Keratinocyte (primary cell): ENCODE results near the gene TADA2B. TPM values are rescaled to one million over a fixed set of nuclear protein-coding genes. Genes with fewer than 3 reads are reported as not detected.

Experiments used
- DNase-seq: peaks from one replicate; pipeline ENCODE4 v3.0.0-alpha.2; 2011; ENCODE audit warnings: low read depth, missing footprints, low spot score
- FAIRE-seq: peaks from 2 replicates; lab custom pipeline; 2011; peaks lifted over from hg19 to GRCh38; lab: Jason Lieb, UNC
- H2AFZ ChIP-seq: 2 replicates; pipeline ENCODE4 v1.6.0; 2012; ENCODE audit warnings: low read length, control low read depth, inconsistent platforms; ENCODE audit not compliant: control insufficient read depth
- H3K27ac ChIP-seq: 2 replicates; pipeline ENCODE4 v1.5.1; 2011; ENCODE audit warnings: low read length; ENCODE audit not compliant: control insufficient read depth, insufficient read depth
- H3K27me3 ChIP-seq: 3 replicates; pipeline ENCODE4 v1.6.0; 2011; ENCODE audit warnings: low read length; ENCODE audit not compliant: control insufficient read depth, insufficient read depth; ENCODE audit errors: extremely low read depth
- H3K36me3 ChIP-seq, 2 experiments: 2 replicates in 1 of 2; 3 replicates in 1 of 2; pipeline ENCODE4 v1.5.1; 2011; ENCODE audit warnings: low read length in 2 of 2, mild to moderate bottlenecking in 1 of 2; ENCODE audit not compliant: control insufficient read depth in 2 of 2, insufficient read depth in 2 of 2; ENCODE audit errors: extremely low read depth in 1 of 2
- H3K4me1 ChIP-seq: 3 replicates; pipeline ENCODE4 v1.5.1; 2011; ENCODE audit warnings: low read length; ENCODE audit not compliant: control insufficient read depth, insufficient read depth; ENCODE audit errors: extremely low read depth
- H3K4me2 ChIP-seq: 3 replicates; pipeline ENCODE4 v1.6.0; 2011; ENCODE audit warnings: low read depth, low read length; ENCODE audit not compliant: control insufficient read depth, insufficient read depth; ENCODE audit errors: extremely low read depth
- H3K4me3 ChIP-seq, 3 experiments: fragments of 200-600 bp in 1 of 3; sonication (generic) in 1 of 3; 2 replicates in 2 of 3; 3 replicates in 1 of 3; pipeline ENCODE4 v1.5.1; 2011 to 2016; ENCODE audit warnings: low read length in 3 of 3, mild to moderate bottlenecking in 3 of 3, control low read depth in 2 of 3, inconsistent platforms in 1 of 3, low read depth in 1 of 3, mixed read lengths in 1 of 3, mixed run types in 1 of 3, moderate library complexity in 1 of 3; ENCODE audit not compliant: control insufficient read depth in 2 of 3, insufficient read depth in 2 of 3; ENCODE audit errors: extremely low read depth in 1 of 3
- H3K79me2 ChIP-seq: 2 replicates; pipeline ENCODE4 v1.6.0; 2012; ENCODE audit warnings: low read length; ENCODE audit not compliant: control insufficient read depth, insufficient read depth
- H3K9ac ChIP-seq: 3 replicates; pipeline ENCODE4 v1.6.0; 2011; ENCODE audit warnings: low read length; ENCODE audit not compliant: control insufficient read depth, insufficient read depth; ENCODE audit errors: extremely low read depth
- H3K9me1 ChIP-seq: 3 replicates; pipeline ENCODE4 v1.6.0; 2011; ENCODE audit warnings: low read length; ENCODE audit not compliant: control insufficient read depth, insufficient read depth; ENCODE audit errors: extremely low read depth
- H3K9me3 ChIP-seq: 2 replicates; pipeline ENCODE4 v1.5.1; 2012; ENCODE audit warnings: low read depth, low read length; ENCODE audit not compliant: control insufficient read depth
- H4K20me1 ChIP-seq: 3 replicates; pipeline ENCODE4 v1.6.0; 2011; ENCODE audit warnings: low read length; ENCODE audit not compliant: control insufficient read depth, insufficient read depth; ENCODE audit errors: extremely low read depth
- EZH2 ChIP-seq: IDR thresholded peaks from one replicate; pipeline ENCODE4 v1.6.1; 2012; ENCODE audit warnings: inconsistent platforms, mild to moderate bottlenecking, low read length, moderate library complexity
- dilution Hi-C: fragments of 300-500 bp; cut with MboI; formaldehyde crosslinking; loops from one replicate; pipeline ENCODE4 v1.7.0; 2020; ENCODE audit warnings: low sequenced_read_pairs; ENCODE audit not compliant: extremely low pct_ligation_motif_present
- polyA plus RNA-seq, 5 experiments: library from polyadenylated mRNA; depleted of rRNA in 3 of 5; stranded (reverse) in 3 of 5; stranded (forward) in 1 of 5; unstranded in 1 of 5; fragments of >200 nt; gene quantifications; 1 replicate in 1 of 5; 2 replicates in 3 of 5; 3 replicates in 1 of 5; pipeline versions ENCODE4 v1.2.1 to v1.2.3, GENCODE V29; 2011 to 2012; ENCODE audit warnings: missing spikeins in 2 of 5, low read depth in 1 of 5, low replicate concordance in 1 of 5
- TF ChIP-seq, protein P1 (sequence below), 3 experiments: IDR thresholded peaks in 1 of 3; conservative IDR thresholded peaks in 1 of 3; optimal IDR thresholded peaks in 1 of 3; 2 replicates in 2 of 3; 3 replicates in 1 of 3; pipeline versions ENCODE3 to v1.5.1; 2011; ENCODE audit warnings: low read length in 3 of 3, mild to moderate bottlenecking in 3 of 3, moderate library complexity in 2 of 3, control low read depth in 1 of 3, inconsistent platforms in 1 of 3; ENCODE audit not compliant: insufficient read depth in 2 of 3; ENCODE audit errors: extremely low read depth in 1 of 3

Gene TADA2B
- polyA plus RNA-seq, 1 donor (not counting 4 experiments of a cell fraction or from before 2014, with no cell fraction given): 5.3 TPM

DNA sequence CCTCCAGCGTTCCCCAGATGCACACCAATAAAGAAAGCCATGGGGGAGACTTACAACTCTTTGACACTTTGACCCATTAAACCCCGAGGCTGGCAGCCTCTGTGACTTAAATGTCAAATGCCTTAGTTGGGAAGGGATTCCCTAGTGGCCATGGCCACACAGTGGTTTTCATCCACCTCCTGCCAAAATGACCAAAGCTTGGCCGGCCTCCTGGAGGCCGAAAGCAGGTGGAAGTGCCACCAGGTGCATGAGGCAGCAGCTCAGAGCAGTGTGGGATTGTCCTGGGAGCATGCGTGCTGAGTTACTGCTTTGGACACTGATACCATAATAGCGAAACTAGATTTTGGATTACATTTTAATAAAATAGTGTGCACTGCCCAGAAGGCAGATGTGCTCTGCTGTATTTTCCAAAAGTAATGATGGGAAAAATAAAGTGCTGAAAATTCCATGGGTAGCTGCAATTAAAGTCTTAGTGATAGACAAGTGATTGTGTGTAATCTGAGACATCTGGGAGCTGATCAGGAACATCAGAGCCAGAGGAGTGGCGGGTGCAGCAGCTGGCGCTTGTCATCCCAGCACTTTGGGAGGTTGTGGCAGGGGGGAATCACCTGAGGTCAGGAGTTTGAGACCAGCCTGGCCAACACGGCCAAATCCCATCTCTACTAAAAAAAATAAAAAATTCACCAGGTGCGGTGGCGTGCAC, 39.8 kb upstream of the TADA2B start:
- H3K4me1 ChIP-seq: peaks cover 28% of the 10 kb centered on the region
- H3K9ac ChIP-seq: no peak overlapping the region
- H3K36me3 ChIP-seq: peaks cover 33 to 71% of the 10 kb centered on the region in 2 experiments
- H3K27me3 ChIP-seq: no peaks in the 10 kb centered on the region
- H2AFZ ChIP-seq: no peak overlapping the region
- H3K4me2 ChIP-seq: no peak overlapping the region
- TF ChIP-seq, protein P1, sequence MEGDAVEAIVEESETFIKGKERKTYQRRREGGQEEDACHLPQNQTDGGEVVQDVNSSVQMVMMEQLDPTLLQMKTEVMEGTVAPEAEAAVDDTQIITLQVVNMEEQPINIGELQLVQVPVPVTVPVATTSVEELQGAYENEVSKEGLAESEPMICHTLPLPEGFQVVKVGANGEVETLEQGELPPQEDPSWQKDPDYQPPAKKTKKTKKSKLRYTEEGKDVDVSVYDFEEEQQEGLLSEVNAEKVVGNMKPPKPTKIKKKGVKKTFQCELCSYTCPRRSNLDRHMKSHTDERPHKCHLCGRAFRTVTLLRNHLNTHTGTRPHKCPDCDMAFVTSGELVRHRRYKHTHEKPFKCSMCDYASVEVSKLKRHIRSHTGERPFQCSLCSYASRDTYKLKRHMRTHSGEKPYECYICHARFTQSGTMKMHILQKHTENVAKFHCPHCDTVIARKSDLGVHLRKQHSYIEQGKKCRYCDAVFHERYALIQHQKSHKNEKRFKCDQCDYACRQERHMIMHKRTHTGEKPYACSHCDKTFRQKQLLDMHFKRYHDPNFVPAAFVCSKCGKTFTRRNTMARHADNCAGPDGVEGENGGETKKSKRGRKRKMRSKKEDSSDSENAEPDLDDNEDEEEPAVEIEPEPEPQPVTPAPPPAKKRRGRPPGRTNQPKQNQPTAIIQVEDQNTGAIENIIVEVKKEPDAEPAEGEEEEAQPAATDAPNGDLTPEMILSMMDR (optimal IDR thresholded peaks at IDR 0.05 in 1 of 3, IDR thresholded peaks at IDR 0.05 in 1 of 3, conservative IDR thresholded peaks at IDR 0.05 in 1 of 3; ENCODE audit: extremely low read depth in 1 of 3, insufficient read depth in 2 of 3, low read length in 3 of 3): no peak
- TF ChIP-seq EZH2: no peak
- no peak for FAIRE-seq
- H3K4me3 ChIP-seq: no peak overlapping the region
- H3K9me1 ChIP-seq: no peaks in the 10 kb centered on the region
- dilution Hi-C loops: no loop called here
- peaks cover 9% of the 10 kb centered on the region for H3K79me2 ChIP-seq
- H3K9me3 ChIP-seq: no peaks in the 10 kb centered on the region
- H4K20me1 ChIP-seq: no peaks in the 10 kb centered on the region
- H3K27ac ChIP-seq: no peak overlapping the region
- no peak for DNase-seq

DNA sequence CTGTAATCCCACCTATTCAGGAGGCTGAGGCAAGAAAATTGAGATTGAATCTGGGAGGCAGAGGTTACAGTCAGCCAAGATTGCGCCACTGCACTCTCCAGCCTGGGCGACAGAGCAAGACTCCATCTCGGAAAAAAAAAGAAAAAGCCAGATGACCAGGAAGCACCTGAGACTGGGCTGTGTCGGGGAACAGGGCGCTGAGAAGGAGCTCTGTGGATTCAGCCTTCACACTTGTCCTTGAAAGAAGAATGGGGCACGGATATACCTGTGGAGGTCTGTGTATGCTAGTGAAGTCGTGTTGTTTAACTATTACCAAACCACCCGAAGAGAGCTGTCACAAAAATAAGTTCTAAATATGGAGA, 39.3 kb upstream of the TADA2B start:
- H3K4me1 ChIP-seq: peaks cover 23% of the 10 kb centered on the region
- no peaks in the 10 kb centered on the region for H3K9me1 ChIP-seq
- no peak overlapping the region for H2AFZ ChIP-seq
- H3K79me2 ChIP-seq: peaks cover 9% of the 10 kb centered on the region
- H3K9ac ChIP-seq: no peak overlapping the region
- H3K36me3 ChIP-seq: peaks cover 33 to 75% of the 10 kb centered on the region in 2 experiments
- no peaks in the 10 kb centered on the region for H3K9me3 ChIP-seq
- no peak overlapping the region for H3K4me2 ChIP-seq
- no peak overlapping the region for H3K4me3 ChIP-seq
- no peak overlapping the region for H3K27ac ChIP-seq
- FAIRE-seq (no peak), DNase-seq (no peak)
- dilution Hi-C loops: no loop called here
- no peaks in the 10 kb centered on the region for H4K20me1 ChIP-seq
- no peaks in the 10 kb centered on the region for H3K27me3 ChIP-seq
- TF ChIP-seq EZH2: no peak

DNA sequence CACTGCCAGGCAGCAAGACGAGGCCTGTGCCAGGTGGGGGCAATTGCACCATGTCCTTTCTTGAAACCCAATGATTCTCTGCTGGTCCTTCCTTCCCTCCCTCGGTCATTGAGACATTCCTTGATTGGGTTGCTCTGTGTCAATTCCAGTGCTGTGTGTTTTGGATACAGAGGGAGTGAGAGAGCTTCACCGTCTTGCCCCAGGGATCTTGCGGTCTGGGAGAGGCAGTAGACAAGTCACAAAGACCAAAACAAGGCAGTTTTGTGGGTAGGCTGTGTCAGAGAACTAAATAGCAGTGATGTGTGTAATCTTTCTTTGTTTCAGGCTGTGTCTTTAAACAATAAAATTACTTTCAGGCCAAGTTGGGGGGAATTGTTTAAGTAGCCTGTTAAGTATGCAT, 38.8 kb upstream of the TADA2B start:
- Histone ChIP-seq H3K79me2 (peaks cover 9% of the 10 kb centered on the region), H3K9me1 (no peaks in the 10 kb centered on the region), H4K20me1 (no peaks in the 10 kb centered on the region), H3K4me3 (no peak overlapping the region), H3K4me1 (peaks cover 18% of the 10 kb centered on the region), H3K36me3 (peaks cover 37 to 75% of the 10 kb centered on the region in 2 experiments), H3K27ac (no peak overlapping the region), H3K4me2 (no peak overlapping the region), H2AFZ (no peak overlapping the region), H3K9me3 (no peaks in the 10 kb centered on the region), H3K27me3 (no peaks in the 10 kb centered on the region), H3K9ac (no peak overlapping the region)
- dilution Hi-C loops: no loop called here
- FAIRE-seq (no peak), DNase-seq (no peak)
- TF ChIP-seq, protein P1 (optimal IDR thresholded peaks at IDR 0.05 in 1 of 3, IDR thresholded peaks at IDR 0.05 in 1 of 3, conservative IDR thresholded peaks at IDR 0.05 in 1 of 3; ENCODE audit: extremely low read depth in 1 of 3, insufficient read depth in 2 of 3, low read length in 3 of 3): no peak
- TF ChIP-seq EZH2: no peak
